ENCODE data around the gene LCAT. TPM values are rescaled to one million over a fixed set of nuclear protein-coding genes. Genes with fewer than 3 reads are reported as not detected.
A peak's percentile ranks its signal among the peaks of the same experiment; 100 is the strongest.

The LCAT gene, protein sequence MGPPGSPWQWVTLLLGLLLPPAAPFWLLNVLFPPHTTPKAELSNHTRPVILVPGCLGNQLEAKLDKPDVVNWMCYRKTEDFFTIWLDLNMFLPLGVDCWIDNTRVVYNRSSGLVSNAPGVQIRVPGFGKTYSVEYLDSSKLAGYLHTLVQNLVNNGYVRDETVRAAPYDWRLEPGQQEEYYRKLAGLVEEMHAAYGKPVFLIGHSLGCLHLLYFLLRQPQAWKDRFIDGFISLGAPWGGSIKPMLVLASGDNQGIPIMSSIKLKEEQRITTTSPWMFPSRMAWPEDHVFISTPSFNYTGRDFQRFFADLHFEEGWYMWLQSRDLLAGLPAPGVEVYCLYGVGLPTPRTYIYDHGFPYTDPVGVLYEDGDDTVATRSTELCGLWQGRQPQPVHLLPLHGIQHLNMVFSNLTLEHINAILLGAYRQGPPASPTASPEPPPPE
- total RNA-seq (10 to 100 TPM in 4 of 5 donors, 1 to 10 TPM in 1; 9.8 to 20.7 (median 18.7) TPM), total RNA-seq (0.91 to 9.9 (median 3.3) reads per million in 29 experiments)
- total RNA-seq (2013), result 4.0 TPM

DNA sequence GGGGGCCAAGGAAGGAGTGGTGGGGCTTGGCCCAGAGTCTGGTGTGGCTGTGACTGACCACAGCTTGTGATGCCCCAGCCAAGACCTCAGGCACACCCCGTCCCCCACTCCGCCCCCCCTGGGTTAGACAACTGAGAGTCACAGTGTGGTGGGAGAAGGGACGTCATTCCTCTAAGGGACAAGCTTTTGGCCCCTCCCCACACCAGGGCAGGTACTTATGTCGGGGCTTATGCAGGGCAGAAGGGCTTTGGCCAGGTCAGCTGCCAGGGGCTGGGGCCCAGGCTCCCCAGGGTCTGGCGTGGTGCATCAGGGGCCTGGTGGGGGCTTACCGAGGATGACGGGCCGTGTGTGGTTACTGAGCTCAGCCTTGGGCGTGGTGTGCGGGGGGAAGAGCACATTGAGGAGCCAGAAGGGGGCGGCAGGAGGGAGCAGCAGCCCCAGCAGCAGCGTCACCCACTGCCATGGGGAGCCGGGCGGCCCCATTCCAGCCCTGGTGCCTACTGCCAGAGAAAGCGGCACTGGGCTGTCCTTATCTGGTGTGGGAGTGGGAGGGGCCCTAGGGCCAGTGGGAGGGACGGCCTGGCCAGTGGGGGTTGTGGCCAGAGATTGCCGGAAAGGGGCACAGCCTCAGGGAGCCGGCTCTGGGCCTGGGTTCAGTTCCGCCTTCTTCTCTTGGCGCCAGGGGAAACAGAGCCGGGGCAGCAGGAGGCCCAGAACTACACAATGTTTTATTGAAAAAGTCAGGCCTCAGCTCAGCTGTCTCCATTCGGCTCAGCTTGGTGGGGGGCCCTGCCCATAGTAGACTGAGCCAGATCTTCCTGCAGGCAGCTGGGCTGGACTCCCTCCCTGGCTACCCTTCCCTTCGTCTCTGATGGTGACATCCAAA is at the start of gene LCAT:
TSS of gene LCAT (minus strand) at position 502 of the 886 bp plus-strand sequence. CDS start at position 483, 19 bp downstream.
- H3K27ac ChIP-seq (ENCODE audit: low read length), result no peak within 1 kb of the TSS
- ChIA-PET CTCF (interaction anchor here (0.6 to 0.7 kb wide), 3 partner anchors 16 to 73 kb away, joined by 3 to 4 read pairs (median 3); no protein-coding TSS in a partner anchor), POLR2A (interaction anchor here in 1 of 2 donors (0.5 kb wide), 1 partner anchor 11 kb away, joined by 4 read pairs; no protein-coding TSS in a partner anchor)
- H3K36me3 ChIP-seq (ENCODE audit: control insufficient read depth in 2 of 2, extremely low read depth in 1 of 2, insufficient read depth in 1 of 2, low read length in 1 of 2), result peaks cover 6 to 28% of the 10 kb centered on the region in 2 donors
- H3K9me3 Mint-ChIP-seq, result no peaks in the 10 kb centered on the region
- H3K4me1 ChIP-seq (ENCODE audit: control insufficient read depth in 1 of 2, extremely low read depth in 1 of 2, insufficient read depth in 2 of 2, low read length in 2 of 2), result peaks cover 0 to 40% of the 10 kb centered on the region in 2 experiments
- H3K27me3 Mint-ChIP-seq, result no peaks in the 10 kb centered on the region
- peaks cover 12% of the 10 kb centered on the region for H3K36me3 Mint-ChIP-seq
- peaks cover 22 to 30% (median 28%) of the 10 kb centered on the region in 3 donors for H3K4me1 Mint-ChIP-seq
- H3K27me3 ChIP-seq (replicated peaks in 1 of 2; ENCODE audit: control insufficient read depth in 2 of 2, extremely low read depth in 1 of 2, insufficient read depth in 2 of 2, low read length in 1 of 2), result no peaks in the 10 kb centered on the region
- H3K9me3 ChIP-seq, result no peaks in the 10 kb centered on the region
- peak within 1 kb of the TSS in 1 of 2 donors; percentile 34 for H3K27ac Mint-ChIP-seq
- WGBS (ENCODE audit: insufficient coverage), result 88% methylated on average over 18 of the region's 23 CpGs
- H3K4me3 Mint-ChIP-seq, result no peak within 1 kb of the TSS
- DNase-seq (no peak), ATAC-seq (replicated peaks in 1 of 4) (no peak)
- H3K4me3 ChIP-seq (ENCODE audit: control insufficient read depth in 1 of 2, extremely low read depth in 1 of 2, low read length in 1 of 2), result no peak within 1 kb of the TSS

GRCh38 chr16:67993207-67994039 is 49.5 kb upstream of the LCAT start:
- Histone ChIP-seq H3K27me3 (replicated peaks in 1 of 2; ENCODE audit: control insufficient read depth in 2 of 2, extremely low read depth in 1 of 2, insufficient read depth in 2 of 2, low read length in 1 of 2) (no peaks in the 10 kb centered on the region), H3K27ac (ENCODE audit: low read length) (peak overlapping the region; percentile 83), H3K36me3 (ENCODE audit: control insufficient read depth in 2 of 2, extremely low read depth in 1 of 2, insufficient read depth in 1 of 2, low read length in 1 of 2) (peaks cover 6 to 9% of the 10 kb centered on the region in 2 donors), H3K4me3 (ENCODE audit: control insufficient read depth in 1 of 2, extremely low read depth in 1 of 2, low read length in 1 of 2) (peak overlapping the region; percentile 53 to 74), H3K4me1 (ENCODE audit: control insufficient read depth in 1 of 2, extremely low read depth in 1 of 2, insufficient read depth in 2 of 2, low read length in 2 of 2) (peaks cover 14 to 45% of the 10 kb centered on the region in 2 experiments), H3K9me3 (no peaks in the 10 kb centered on the region)
- peaks cover 18 to 50% (median 43%) of the 10 kb centered on the region in 3 donors for H3K4me1 Mint-ChIP-seq
- H3K36me3 Mint-ChIP-seq, result peaks cover 12% of the 10 kb centered on the region
- ChIA-PET CTCF (interaction anchor here (0.6 to 1.2 kb wide), 9 partner anchors 9 to 237 kb away, joined by 3 to 14 read pairs (median 3); no protein-coding TSS in a partner anchor), POLR2A (interaction anchor here in 1 of 2 donors (0.6 kb wide), 1 partner anchor 220 kb away, joined by 4 read pairs; no protein-coding TSS in a partner anchor)
- H3K27ac Mint-ChIP-seq, result peak overlapping the region; percentile 98 to 99
- no peaks in the 10 kb centered on the region for H3K9me3 Mint-ChIP-seq
- no peaks in the 10 kb centered on the region for H3K27me3 Mint-ChIP-seq
- ATAC-seq (replicated peaks in 1 of 4), result peak; percentile 86 to 93 (median 90)
- peak; percentile 57 to 92 (median 74) for DNase-seq
- 2% methylated on average over 30 of the region's 39 CpGs for WGBS (ENCODE audit: insufficient coverage)
- H3K4me3 Mint-ChIP-seq, result peak overlapping the region; percentile 80 to 88 (median 81)

DNA sequence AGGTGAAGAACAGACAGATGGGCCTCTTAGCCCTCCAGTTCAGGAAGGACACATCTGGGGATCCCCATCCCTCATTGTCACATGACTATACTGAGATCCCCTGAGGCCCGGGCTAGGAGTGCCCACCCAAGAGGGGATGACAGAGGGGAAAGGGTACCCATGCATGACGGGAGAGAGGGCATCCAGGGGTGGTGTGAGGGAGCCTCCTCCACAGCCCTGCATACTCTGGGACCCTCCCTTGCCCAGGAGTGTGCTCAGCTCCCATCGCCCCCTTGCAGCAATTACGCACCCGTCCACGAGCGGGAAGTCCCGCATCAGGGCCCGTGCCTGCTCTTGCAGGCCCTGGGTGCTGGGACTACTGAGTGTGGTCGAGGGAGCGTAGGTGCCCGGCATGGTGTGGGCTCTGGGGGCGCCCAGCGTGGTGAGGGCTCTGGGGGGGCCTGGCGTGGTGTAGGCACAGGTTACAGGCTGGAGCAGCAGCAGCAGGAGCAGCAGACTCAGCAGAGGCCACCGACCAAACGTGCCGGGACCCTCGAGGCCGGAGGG is 48.8 kb upstream of the LCAT start:
- H3K4me3 Mint-ChIP-seq, result peak overlapping the region in 2 of 3 donors; percentile 41 to 88
- DNase-seq (no peak), ATAC-seq (replicated peaks in 1 of 4) (no peak)
- Histone ChIP-seq H3K27me3 (replicated peaks in 1 of 2; ENCODE audit: control insufficient read depth in 2 of 2, extremely low read depth in 1 of 2, insufficient read depth in 2 of 2, low read length in 1 of 2) (no peaks in the 10 kb centered on the region), H3K27ac (ENCODE audit: low read length) (peak overlapping the region; percentile 83), H3K4me3 (ENCODE audit: control insufficient read depth in 1 of 2, extremely low read depth in 1 of 2, low read length in 1 of 2) (peak overlapping the region in 1 of 2 donors; percentile 53), H3K4me1 (ENCODE audit: control insufficient read depth in 1 of 2, extremely low read depth in 1 of 2, insufficient read depth in 2 of 2, low read length in 2 of 2) (peaks cover 13 to 38% of the 10 kb centered on the region in 2 experiments), H3K36me3 (ENCODE audit: control insufficient read depth in 2 of 2, extremely low read depth in 1 of 2, insufficient read depth in 1 of 2, low read length in 1 of 2) (peaks cover 6 to 9% of the 10 kb centered on the region in 2 donors), H3K9me3 (no peaks in the 10 kb centered on the region)
- H3K9me3 Mint-ChIP-seq, result no peaks in the 10 kb centered on the region
- POLR2A ChIA-PET, result no interaction called here
- 84% methylated on average over 18 of the region's 20 CpGs for WGBS (ENCODE audit: insufficient coverage)
- H3K4me1 Mint-ChIP-seq, result peaks cover 18 to 53% (median 43%) of the 10 kb centered on the region in 3 donors
- peak overlapping the region; percentile 72 to 98 for H3K27ac Mint-ChIP-seq
- CTCF ChIA-PET, result interaction anchor here in 1 of 2 donors (1.4 to 1.8 kb wide), 2 partner anchors 8 to 48 kb away, joined by 4 to 6 read pairs; no protein-coding TSS in a partner anchor
- no peaks in the 10 kb centered on the region for H3K27me3 Mint-ChIP-seq
- H3K36me3 Mint-ChIP-seq, result peaks cover 12% of the 10 kb centered on the region

DNA sequence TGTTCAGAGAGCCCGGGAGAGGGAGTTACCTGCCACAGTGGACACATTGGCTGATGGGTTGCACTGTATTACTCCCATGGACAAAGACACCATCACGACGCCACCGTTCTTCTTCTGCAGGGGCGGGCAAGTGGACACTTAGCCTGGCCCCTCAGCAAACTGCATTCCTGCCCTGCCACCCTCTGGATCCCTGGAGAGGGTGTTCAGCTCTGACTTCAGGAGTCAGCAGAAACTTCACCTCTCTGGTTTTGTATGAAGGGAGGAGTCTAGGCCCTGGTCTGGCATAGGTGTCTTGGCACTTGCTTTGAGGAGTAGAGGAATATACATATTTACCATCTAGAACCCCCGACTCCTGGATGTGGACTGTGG is 46.1 kb upstream of the LCAT start:
- ATAC-seq (replicated peaks in 1 of 4), result no peak
- no peaks in the 10 kb centered on the region for H3K9me3 Mint-ChIP-seq

GRCh38 chr16:67989322-67990017 is 45.5 kb upstream of the LCAT start:
- Histone ChIP-seq H3K27ac (ENCODE audit: low read length) (no peak overlapping the region), H3K27me3 (replicated peaks in 1 of 2; ENCODE audit: control insufficient read depth in 2 of 2, extremely low read depth in 1 of 2, insufficient read depth in 2 of 2, low read length in 1 of 2) (no peaks in the 10 kb centered on the region), H3K4me3 (ENCODE audit: control insufficient read depth in 1 of 2, extremely low read depth in 1 of 2, low read length in 1 of 2) (no peak overlapping the region), H3K4me1 (ENCODE audit: control insufficient read depth in 1 of 2, extremely low read depth in 1 of 2, insufficient read depth in 2 of 2, low read length in 2 of 2) (peaks cover 15 to 33% of the 10 kb centered on the region in 2 experiments), H3K36me3 (ENCODE audit: control insufficient read depth in 2 of 2, extremely low read depth in 1 of 2, insufficient read depth in 1 of 2, low read length in 1 of 2) (peaks cover 6 to 9% of the 10 kb centered on the region in 2 donors), H3K9me3 (no peaks in the 10 kb centered on the region)
- Mint-ChIP-seq H3K27me3 (no peaks in the 10 kb centered on the region), H3K4me3 (no peak overlapping the region), H3K4me1 (peaks cover 13 to 37% (median 26%) of the 10 kb centered on the region in 3 donors), H3K36me3 (peaks cover 7% of the 10 kb centered on the region), H3K9me3 (no peaks in the 10 kb centered on the region), H3K27ac (no peak overlapping the region)
- no peak for DNase-seq
- ChIA-PET CTCF (interaction anchor here (0.5 to 1.1 kb wide), 3 partner anchors 14 to 1119 kb away, joined by 3 to 4 read pairs (median 3); no protein-coding TSS in a partner anchor), POLR2A (no interaction called here)
- 97% methylated on average over 4 of the region's 8 CpGs for WGBS (ENCODE audit: insufficient coverage)
- no peak for ATAC-seq (replicated peaks in 1 of 4)

More for the DNA sequence above, 46.1 kb upstream of the LCAT start:
- no peak overlapping the region for H3K4me3 Mint-ChIP-seq
- H3K27ac ChIP-seq (ENCODE audit: low read length), result no peak overlapping the region
- H3K9me3 ChIP-seq, result no peaks in the 10 kb centered on the region
- WGBS (ENCODE audit: insufficient coverage), result 98% methylated on average over 5 of the region's 6 CpGs
- H3K36me3 ChIP-seq (ENCODE audit: control insufficient read depth in 2 of 2, extremely low read depth in 1 of 2, insufficient read depth in 1 of 2, low read length in 1 of 2), result peaks cover 6 to 9% of the 10 kb centered on the region in 2 donors
- H3K27me3 ChIP-seq (replicated peaks in 1 of 2; ENCODE audit: control insufficient read depth in 2 of 2, extremely low read depth in 1 of 2, insufficient read depth in 2 of 2, low read length in 1 of 2), result no peaks in the 10 kb centered on the region
- H3K27me3 Mint-ChIP-seq, result no peaks in the 10 kb centered on the region
- peaks cover 14 to 33% of the 10 kb centered on the region in 2 experiments for H3K4me1 ChIP-seq (ENCODE audit: control insufficient read depth in 1 of 2, extremely low read depth in 1 of 2, insufficient read depth in 2 of 2, low read length in 2 of 2)
- peaks cover 7% of the 10 kb centered on the region for H3K36me3 Mint-ChIP-seq
- no peak for DNase-seq
- H3K4me1 Mint-ChIP-seq, result peaks cover 13 to 36% (median 25%) of the 10 kb centered on the region in 3 donors
- CTCF ChIA-PET, result interaction anchor here in 1 of 2 donors (0.6 to 1.1 kb wide), 2 partner anchors 14 to 1119 kb away, joined by 3 to 4 read pairs; no protein-coding TSS in a partner anchor
- H3K27ac Mint-ChIP-seq, result no peak overlapping the region
- H3K4me3 ChIP-seq (ENCODE audit: control insufficient read depth in 1 of 2, extremely low read depth in 1 of 2, low read length in 1 of 2), result no peak overlapping the region
- POLR2A ChIA-PET, result no interaction called here
